KG1 (cell line): ENCODE measurements around the gene ITPR1.

Experiments used
- DNase-seq: peaks from one replicate; lab custom pipeline; 2025; lab: John Stamatoyannopoulos, UW

Gene ITPR1

DNA sequence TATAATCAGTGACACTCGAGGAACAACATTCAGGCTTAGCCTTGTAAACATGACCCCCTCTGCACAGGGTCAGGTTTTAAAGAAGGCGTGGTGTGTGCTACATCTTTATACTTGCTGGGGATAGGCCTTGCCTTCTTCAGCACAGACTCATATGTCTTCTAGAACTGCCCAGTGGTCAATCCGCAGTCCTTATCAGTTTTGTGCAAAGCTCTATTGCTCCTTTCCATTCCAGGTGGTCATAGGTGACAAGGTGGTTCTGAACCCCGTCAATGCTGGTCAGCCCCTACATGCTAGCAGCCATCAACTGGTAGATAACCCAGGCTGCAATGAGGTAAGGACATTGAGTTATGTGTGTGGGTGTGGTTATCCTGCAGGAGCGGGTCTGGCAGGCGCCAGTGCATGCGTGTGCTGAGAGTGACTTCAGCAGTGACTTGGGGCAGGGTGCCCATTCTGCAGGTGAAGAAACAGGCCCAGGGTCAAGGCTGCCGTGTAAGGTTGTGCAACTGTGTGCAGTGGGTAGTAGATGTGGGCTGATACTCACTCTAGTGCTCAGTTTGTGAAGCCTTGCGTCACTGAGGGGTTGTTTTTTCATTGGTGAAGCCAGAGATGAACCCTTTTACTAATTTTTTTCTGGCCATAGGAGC, 150.9 kb downstream of the ITPR1 start:
- no peak for DNase-seq

DNA sequence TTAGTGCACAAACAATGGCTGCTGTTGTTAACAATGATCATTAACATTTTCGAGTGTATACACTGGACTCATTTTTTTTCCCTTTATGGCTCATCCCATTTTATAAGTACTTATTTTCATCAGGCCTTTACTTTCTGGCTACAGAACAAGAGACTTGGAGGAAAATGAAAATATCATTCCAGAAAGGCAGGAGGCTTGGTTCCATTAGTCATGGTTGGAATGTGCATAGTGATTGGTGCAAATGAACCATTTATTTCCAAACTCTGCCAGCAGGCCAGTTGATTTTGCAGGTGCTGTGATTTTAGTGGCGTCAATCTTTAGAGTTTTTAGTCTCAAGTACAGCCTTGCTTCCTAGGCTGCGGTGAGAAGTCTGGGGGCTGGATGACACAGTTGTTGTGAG, 151.8 kb downstream of the ITPR1 start:
- DNase-seq = no peak

- DNase-seq = no peak
Measured at GRCh38 chr3:4645468-4645867, 152.3 kb downstream of the ITPR1 start.

DNA sequence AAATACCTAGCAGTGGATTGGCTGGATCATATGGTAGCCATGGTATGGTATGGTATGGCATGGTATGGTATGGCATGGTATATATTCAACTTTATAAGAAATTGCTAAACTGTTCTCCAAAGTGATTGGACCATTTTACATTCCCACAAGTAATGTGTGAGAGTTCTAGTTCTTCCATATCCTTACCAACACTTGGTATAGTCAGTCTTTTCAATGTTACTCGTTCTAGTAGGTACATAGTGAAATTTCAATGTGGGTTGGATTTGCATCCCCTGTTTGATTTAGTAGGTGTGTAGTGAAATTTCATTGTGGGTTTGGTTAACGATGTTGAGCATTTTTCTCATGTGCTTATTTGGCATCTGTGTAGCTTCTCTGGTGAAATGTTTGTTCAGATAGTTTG, 154.3 kb downstream of the ITPR1 start:
- DNase-seq = no peak

- DNase-seq = no peak
Measured at GRCh38 chr3:4655145-4656045, 162.2 kb downstream of the ITPR1 start.

DNA sequence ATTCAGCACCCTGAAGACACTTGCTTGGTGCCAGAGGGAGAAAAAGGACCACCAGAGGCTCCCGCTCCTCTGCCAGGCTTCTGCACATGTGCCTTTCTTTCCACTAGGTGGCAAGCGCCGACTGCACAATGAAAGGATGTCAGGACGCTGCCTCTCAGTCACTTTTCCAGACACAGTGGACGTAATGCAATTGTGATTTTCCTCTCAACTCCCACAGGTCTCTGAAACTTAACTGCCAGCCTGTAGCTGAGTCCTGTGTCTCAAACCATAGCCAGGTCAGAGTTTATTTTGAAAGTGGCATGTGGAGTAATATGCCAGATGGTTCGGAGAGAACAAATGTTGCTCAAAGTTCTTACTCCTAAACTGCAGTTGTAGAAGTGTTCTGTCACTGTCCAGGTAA, 162.9 kb downstream of the ITPR1 start:
- no peak for DNase-seq

- no peak for DNase-seq
Measured at GRCh38 chr3:4656626-4657328, 163.6 kb downstream of the ITPR1 start.

DNA sequence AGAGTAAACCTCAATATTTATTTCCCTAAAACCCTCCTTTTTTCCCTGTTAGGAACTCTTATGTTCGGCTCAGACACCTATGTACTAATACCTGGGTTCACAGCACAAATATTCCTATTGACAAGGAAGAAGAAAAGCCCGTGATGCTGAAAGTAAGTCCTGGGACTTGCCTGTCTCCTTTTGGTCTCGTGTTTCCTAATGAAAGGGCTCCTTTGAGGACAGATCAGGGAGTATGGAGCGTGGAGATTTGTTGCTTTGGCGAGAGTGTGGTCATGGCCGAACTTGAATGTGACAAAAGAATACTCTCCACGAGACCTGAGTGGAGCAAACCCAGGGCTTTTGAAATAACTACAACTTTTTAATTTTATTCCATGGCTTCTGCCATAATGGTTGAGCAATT, 167.8 kb downstream of the ITPR1 start:
- no peak for DNase-seq

DNA sequence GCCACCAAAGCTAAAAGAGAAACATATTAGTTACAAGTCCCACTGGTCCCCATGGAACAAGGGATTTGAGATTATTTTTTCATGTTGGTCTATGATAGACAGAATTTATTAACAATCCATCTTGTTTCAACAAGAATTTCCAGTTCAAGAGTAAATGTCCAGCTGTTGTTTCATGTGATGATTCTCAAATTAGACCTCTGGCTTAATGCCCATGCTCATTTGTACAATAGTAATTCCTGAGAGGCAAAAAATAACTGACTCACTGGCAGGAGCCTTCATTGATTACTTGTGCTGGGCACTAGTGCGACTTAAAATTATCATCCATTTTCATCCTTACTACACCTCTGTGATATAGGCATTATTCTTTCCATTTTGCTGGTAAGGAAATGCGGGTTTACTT, 171.3 kb downstream of the ITPR1 start:
- no peak for DNase-seq

DNA sequence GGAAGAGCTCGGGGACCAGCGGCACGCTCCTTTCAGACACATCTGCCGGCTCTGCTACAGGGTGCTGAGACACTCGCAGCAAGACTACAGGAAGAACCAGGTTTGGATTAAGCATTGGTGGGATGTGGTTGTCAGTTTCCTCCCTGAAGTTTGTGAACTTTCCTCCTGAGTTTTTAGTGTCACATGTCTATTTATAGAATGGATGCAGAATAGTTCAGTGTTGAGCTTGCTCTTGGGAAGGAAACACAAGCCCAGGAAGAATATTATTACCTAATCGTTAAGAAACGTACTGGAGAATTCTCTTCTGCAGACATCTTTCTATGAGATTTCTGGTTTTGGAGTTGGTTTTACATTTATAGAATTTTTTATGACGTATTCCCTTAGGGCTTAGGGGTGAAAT, 172.0 kb downstream of the ITPR1 start:
- no peak for DNase-seq

DNA sequence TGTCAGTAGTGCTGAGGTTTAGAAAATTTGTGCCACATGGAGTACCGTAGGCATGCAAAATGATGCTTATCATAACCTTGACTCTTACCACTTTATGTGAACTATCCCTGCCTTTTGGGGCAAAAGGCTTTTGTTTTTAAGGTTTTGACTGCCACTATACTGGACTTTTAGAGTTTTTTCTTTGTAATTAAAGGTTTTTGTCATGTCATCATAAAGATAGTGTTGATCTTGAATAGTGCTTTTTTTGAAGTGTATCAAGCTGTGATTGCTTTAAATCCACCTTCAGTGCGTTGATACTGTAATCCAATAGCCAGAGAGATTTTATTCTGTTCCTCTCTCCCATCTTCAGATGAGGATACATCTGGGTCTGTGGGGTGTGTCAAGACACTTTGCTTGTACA, 172.9 kb downstream of the ITPR1 start:
- DNase-seq = no peak

DNA sequence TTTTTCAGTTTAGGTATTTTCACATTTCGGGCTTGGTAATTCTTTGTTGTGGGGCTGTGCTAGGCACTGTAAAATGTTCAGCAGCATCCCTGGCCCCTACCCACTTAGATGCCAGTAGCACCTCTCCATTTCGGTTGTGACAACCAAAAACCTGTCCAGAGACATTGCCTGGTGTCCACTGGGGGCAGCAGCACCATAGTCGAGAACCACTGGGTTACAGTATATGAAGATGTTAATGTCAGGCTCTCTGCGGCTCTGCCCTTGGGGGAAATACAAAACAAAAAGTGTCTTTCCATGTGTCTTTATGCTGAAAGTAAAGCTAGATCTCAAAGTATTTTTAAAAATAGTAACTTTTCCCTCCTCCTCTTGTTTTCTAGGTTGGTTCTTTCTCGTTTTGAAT, 177.2 kb downstream of the ITPR1 start:
- DNase-seq = no peak

GRCh38 chr3:4672725-4673275, 179.7 kb downstream of the ITPR1 start:
- no peak for DNase-seq

GRCh38 chr3:4674216-4674615, 181.1 kb downstream of the ITPR1 start:
- no peak for DNase-seq

GRCh38 chr3:4675704-4676103, 182.6 kb downstream of the ITPR1 start:
- no peak for DNase-seq

DNA sequence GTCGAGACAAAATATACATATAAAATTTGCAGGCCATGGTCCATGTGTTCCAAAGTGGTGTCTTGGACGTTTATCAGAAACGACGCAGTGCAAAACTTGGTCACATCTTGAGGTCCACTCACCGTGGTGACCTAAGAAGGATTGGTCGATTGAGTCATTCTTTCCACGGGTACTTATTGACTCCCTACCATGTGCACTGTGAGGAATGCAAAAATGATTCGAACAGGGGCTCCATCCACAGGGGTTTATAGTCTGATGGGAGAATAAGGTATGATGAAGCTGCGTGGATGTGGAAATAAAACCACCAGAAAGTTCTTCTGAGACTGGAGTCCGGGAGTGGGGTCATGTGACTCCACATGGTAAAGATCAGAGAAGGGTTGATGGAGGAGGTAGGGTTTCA, 185.2 kb downstream of the ITPR1 start:
- no peak for DNase-seq

- no peak for DNase-seq
Measured at GRCh38 chr3:4680227-4680691, 187.1 kb downstream of the ITPR1 start.

DNA sequence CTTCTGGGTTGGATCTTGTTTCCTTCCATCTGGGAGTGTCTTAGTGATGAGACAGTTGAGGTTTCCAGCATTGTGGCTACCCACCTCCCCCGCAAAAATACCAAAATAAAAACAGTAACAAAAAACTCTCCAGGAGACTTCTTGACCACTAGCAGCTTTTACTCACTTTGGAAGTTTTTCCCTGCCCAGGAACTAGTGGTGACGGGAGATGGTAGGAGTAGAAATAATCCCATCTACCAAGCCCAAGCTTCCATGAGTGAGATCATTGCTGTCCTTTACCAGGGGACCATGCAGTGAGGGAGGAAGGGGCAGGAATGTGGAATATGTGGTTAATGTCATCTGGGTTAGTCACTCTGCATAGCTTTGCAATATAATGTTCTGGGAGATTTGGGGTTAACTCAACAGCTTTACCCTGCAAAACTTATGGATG, 187.7 kb downstream of the ITPR1 start:
- no peak for DNase-seq

- no peak for DNase-seq
Measured at GRCh38 chr3:4681301-4681700, 188.2 kb downstream of the ITPR1 start.

DNA sequence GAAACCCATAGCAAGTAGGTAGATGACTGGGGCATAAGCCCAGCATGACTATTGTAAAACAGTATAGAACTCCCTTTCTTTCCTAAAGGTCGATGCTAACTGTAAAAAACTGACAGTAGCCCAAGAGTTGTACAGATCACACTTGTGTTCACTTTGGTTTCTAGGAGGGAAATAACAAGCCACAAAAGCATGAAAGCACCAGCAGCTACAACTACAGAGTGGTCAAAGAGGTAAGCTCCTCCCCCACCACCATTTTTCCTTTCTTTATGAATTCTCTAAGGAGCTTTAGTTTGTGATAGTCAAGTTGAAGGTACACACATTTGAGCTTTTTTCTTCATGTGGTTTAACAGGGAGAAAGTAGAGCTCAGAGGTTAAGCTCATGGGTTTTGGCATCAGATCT, 191.0 kb downstream of the ITPR1 start:
- no peak for DNase-seq

- DNase-seq = no peak
Measured at GRCh38 chr3:4684976-4685375, 191.8 kb downstream of the ITPR1 start.

- DNase-seq = no peak
Measured at GRCh38 chr3:4685673-4686345, 192.7 kb downstream of the ITPR1 start.
